ENCODE results near the gene MAGEC2. TPM values are rescaled to one million over a fixed set of nuclear protein-coding genes. Genes with fewer than 3 reads are reported as not detected.

The MAGEC2 gene
- not detected for total RNA-seq

GRCh38 chrX:142204522-142205433, at the start of gene MAGEC2:
Gene MAGEC2, minus strand, starts transcription at chrX:142205290. Its CDS starts 1,303 bp downstream, at chrX:142203987.
- Mint-ChIP-seq H3K4me1 (no peaks in the 10 kb centered on the region), H3K36me3 (ENCODE audit: low read depth) (no peaks in the 10 kb centered on the region)
- intact Hi-C loops (cut with DNase I, micrococcal nuclease) = no loop called here

DNA sequence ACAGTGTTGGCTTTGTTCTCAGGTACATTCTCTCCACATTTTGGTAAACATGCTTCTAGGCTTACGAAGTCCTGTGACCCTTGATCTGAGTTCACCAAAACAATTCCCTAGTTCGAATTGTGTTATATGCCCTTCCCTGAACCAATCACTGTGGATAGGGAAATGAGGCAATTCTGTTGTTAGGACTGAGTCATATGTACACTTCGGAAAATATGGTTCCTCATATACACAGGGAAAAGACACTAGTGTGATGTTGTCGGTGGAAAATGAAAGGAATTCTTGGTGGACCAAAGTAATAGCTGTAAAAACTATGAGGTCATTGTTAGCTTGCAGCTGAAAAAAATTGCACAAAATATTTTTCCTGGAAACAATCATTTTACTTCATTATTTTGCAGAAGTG, 46.6 kb upstream of the MAGEC2 start:
- H3K4me1 Mint-ChIP-seq = no peaks in the 10 kb centered on the region
- POLR2A ChIA-PET = no interaction called here

More at GRCh38 chrX:142204522-142205433, at the start of gene MAGEC2:
- DNase-seq (no peak), ATAC-seq (no peak)
- H3K27ac Mint-ChIP-seq = no peak within 1 kb of the TSS
- ChIA-PET POLR2A (no interaction called here), CTCF (no interaction called here)
- H3K4me3 Mint-ChIP-seq = no peak within 1 kb of the TSS
- H3K9me3 Mint-ChIP-seq (ENCODE audit: low read depth) = no peaks in the 10 kb centered on the region
- no peaks in the 10 kb centered on the region for H3K27me3 Mint-ChIP-seq

GRCh38 chrX:142251202-142251601, 46.1 kb upstream of the MAGEC2 start:
- Mint-ChIP-seq H3K4me3 (no peak overlapping the region), H3K27me3 (no peaks in the 10 kb centered on the region), H3K36me3 (ENCODE audit: low read depth) (no peaks in the 10 kb centered on the region), H3K9me3 (ENCODE audit: low read depth) (no peaks in the 10 kb centered on the region), H3K27ac (no peak overlapping the region), H3K4me1 (no peaks in the 10 kb centered on the region)
- intact Hi-C loops (cut with DNase I, micrococcal nuclease) = no loop called here
- no peak for DNase-seq
- ChIA-PET POLR2A (no interaction called here), CTCF (no interaction called here)
- no peak for ATAC-seq

More for the DNA sequence above, 46.6 kb upstream of the MAGEC2 start:
- ATAC-seq = no peak
- Mint-ChIP-seq H3K27me3 (no peaks in the 10 kb centered on the region), H3K36me3 (ENCODE audit: low read depth) (no peaks in the 10 kb centered on the region), H3K9me3 (ENCODE audit: low read depth) (no peaks in the 10 kb centered on the region), H3K27ac (no peak overlapping the region), H3K4me3 (no peak overlapping the region)
- intact Hi-C loops (cut with DNase I, micrococcal nuclease) = no loop called here
- DNase-seq = no peak
- CTCF ChIA-PET = no interaction called here

GRCh38 chrX:142250502-142250901, 45.4 kb upstream of the MAGEC2 start:
- no peak overlapping the region for H3K27ac Mint-ChIP-seq
- CTCF ChIA-PET = no interaction called here
- no peaks in the 10 kb centered on the region for H3K4me1 Mint-ChIP-seq

DNA sequence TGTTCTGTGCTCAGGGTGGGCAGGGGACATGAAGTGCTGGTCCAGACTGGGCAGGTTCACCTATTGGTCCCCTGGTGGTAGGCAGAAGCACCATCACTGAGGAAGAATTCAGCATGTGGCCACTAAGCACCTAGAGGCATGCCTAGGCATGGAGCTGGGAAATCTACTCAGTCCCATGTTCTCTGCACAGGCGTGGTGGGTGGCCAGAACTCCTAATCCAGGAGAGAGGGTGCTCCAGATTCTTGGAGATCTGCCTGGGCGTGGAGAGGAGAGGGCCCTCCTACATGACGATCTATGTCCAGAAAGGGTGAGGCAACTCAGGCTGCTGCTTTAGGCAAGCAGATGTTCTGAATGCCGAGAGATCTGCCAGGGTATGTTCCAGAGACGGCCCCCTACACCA, 44.6 kb upstream of the MAGEC2 start:
- POLR2A ChIA-PET = no interaction called here
- H3K36me3 Mint-ChIP-seq (ENCODE audit: low read depth) = no peaks in the 10 kb centered on the region
- H3K27me3 Mint-ChIP-seq = no peaks in the 10 kb centered on the region
- DNase-seq = no peak
- H3K9me3 Mint-ChIP-seq (ENCODE audit: low read depth) = no peaks in the 10 kb centered on the region
- H3K27ac Mint-ChIP-seq = no peak overlapping the region
- intact Hi-C loops (cut with DNase I, micrococcal nuclease) = no loop called here
- ATAC-seq = no peak
- CTCF ChIA-PET = no interaction called here
- H3K4me3 Mint-ChIP-seq = no peak overlapping the region
- H3K4me1 Mint-ChIP-seq = no peaks in the 10 kb centered on the region

More at GRCh38 chrX:142250502-142250901, 45.4 kb upstream of the MAGEC2 start:
- ATAC-seq (no peak), DNase-seq (no peak)
- Mint-ChIP-seq H3K4me3 (no peak overlapping the region), H3K36me3 (ENCODE audit: low read depth) (no peaks in the 10 kb centered on the region), H3K27me3 (no peaks in the 10 kb centered on the region), H3K9me3 (ENCODE audit: low read depth) (no peaks in the 10 kb centered on the region)
- intact Hi-C loops (cut with DNase I, micrococcal nuclease) = no loop called here
- POLR2A ChIA-PET = no interaction called here

- no peaks in the 10 kb centered on the region for H3K27me3 Mint-ChIP-seq
- H3K27ac Mint-ChIP-seq = no peak overlapping the region
- no peak overlapping the region for H3K4me3 Mint-ChIP-seq
- no peaks in the 10 kb centered on the region for H3K4me1 Mint-ChIP-seq
- ATAC-seq = no peak
- no peaks in the 10 kb centered on the region for H3K9me3 Mint-ChIP-seq (ENCODE audit: low read depth)
- no peaks in the 10 kb centered on the region for H3K36me3 Mint-ChIP-seq (ENCODE audit: low read depth)
- intact Hi-C loops (cut with DNase I, micrococcal nuclease) = no loop called here
- no peak for DNase-seq
- ChIA-PET POLR2A (no interaction called here), CTCF (no interaction called here)
Observed at GRCh38 chrX:142244568-142244967, 39.5 kb upstream of the MAGEC2 start.

DNA sequence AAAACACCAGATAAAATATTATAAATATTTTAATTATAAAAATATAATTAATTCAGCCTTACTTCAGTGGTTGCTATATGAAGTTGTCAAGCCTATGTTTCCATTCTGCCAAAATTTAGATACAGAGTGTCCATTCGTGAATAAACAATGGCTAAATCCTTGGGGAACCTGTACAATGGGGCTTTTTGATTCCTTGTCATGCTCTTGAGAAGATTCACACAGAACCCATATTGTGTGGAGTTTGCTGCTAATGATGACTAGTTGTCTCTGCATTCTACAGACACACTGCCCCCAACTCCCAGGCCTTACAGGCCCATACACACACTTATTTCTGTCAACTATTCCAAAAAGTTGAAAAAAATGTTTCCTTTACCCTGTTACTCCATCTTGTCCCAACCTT, 33.4 kb upstream of the MAGEC2 start:
- H3K4me3 Mint-ChIP-seq = no peak overlapping the region

DNA sequence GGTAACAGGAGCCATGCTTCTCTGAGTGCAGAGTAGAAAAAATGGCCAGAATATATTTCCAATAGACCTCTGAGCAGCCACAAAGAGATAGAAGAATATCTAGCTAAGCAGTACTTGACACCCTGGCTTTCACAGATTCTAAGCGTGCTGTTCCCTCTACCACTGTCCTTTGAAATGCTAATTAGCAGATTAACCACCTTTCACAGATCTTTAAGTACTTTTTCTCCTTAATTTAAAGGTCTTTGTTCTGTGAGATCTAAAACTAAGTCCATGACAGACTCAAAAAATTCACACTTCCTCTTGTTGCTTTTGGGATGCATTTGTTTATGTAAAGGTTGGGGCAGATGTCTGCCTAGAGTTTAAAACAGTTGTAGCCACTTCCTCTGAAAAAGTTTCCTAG, 28.3 kb upstream of the MAGEC2 start:
- DNase-seq (no peak), ATAC-seq (no peak)
- H3K4me1 Mint-ChIP-seq = no peaks in the 10 kb centered on the region
- ChIA-PET CTCF (interaction anchor here (0.6 kb wide), 1 partner anchor 72 kb away, joined by 3 read pairs; no protein-coding TSS in a partner anchor), POLR2A (no interaction called here)
- no peaks in the 10 kb centered on the region for H3K36me3 Mint-ChIP-seq (ENCODE audit: low read depth)
- intact Hi-C loops (cut with DNase I, micrococcal nuclease) = no loop called here
- H3K4me3 Mint-ChIP-seq = no peak overlapping the region
- H3K27ac Mint-ChIP-seq = no peak overlapping the region
- H3K27me3 Mint-ChIP-seq = no peaks in the 10 kb centered on the region
- H3K9me3 Mint-ChIP-seq (ENCODE audit: low read depth) = no peaks in the 10 kb centered on the region

More for the DNA sequence above, 33.4 kb upstream of the MAGEC2 start:
- H3K36me3 Mint-ChIP-seq (ENCODE audit: low read depth) = no peaks in the 10 kb centered on the region
- no peak for ATAC-seq
- no peaks in the 10 kb centered on the region for H3K27me3 Mint-ChIP-seq
- ChIA-PET CTCF (no interaction called here), POLR2A (no interaction called here)
- H3K4me1 Mint-ChIP-seq = no peaks in the 10 kb centered on the region
- H3K9me3 Mint-ChIP-seq (ENCODE audit: low read depth) = no peaks in the 10 kb centered on the region
- no peak overlapping the region for H3K27ac Mint-ChIP-seq
- no peak for DNase-seq
- intact Hi-C loops (cut with DNase I, micrococcal nuclease) = no loop called here

DNA sequence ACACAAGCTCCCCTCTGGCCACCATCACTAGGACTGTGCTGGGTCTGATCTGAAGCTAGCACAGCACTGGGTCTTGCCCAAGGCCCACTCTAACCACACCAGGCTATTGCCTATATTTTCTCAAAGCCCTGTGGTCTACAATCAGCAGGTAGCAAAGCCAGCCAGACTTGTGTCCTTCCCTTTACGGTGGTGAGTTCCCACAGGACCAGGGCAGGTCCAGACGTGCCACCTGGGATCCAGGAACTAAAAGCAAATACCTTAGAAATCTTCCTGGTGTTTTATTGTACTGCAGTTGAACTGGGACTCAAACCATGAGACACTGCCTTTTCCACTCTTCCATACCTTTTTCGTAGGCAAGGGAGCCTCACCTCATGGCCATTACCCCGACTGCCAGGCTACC, 9.0 kb upstream of the MAGEC2 start:
- H3K36me3 Mint-ChIP-seq (ENCODE audit: low read depth) = no peaks in the 10 kb centered on the region
- ATAC-seq = no peak
- no peaks in the 10 kb centered on the region for H3K27me3 Mint-ChIP-seq
- ChIA-PET CTCF (no interaction called here), POLR2A (no interaction called here)
- no peak overlapping the region for H3K4me3 Mint-ChIP-seq
- H3K4me1 Mint-ChIP-seq = no peaks in the 10 kb centered on the region
- no peaks in the 10 kb centered on the region for H3K9me3 Mint-ChIP-seq (ENCODE audit: low read depth)
- H3K27ac Mint-ChIP-seq = no peak overlapping the region
- DNase-seq = no peak
- intact Hi-C loops (cut with DNase I, micrococcal nuclease) = loop anchor here in 1 of 2 experiments (10.0 kb wide), 1 partner anchor 59 kb away; no protein-coding TSS in a partner anchor

DNA sequence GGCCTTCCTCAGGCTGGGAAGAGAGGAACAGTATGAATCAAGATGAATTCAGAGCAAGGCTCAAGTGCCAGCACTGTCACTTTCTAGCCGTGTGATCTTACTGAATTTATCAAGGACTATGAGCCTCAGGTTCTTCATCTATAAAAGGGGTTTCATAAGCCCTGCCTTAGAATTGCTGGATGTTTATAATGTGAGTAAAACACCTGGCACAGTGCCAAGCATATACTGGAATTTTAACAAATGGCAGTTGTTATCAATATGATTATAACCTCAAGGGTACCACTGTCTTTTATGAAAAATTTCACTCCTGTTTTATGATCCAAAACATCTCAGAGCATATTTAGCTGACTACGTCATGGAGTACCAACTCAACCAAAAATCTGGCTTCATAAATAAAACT, 4.0 kb downstream of the MAGEC2 start:
- Mint-ChIP-seq H3K36me3 (ENCODE audit: low read depth) (no peaks in the 10 kb centered on the region), H3K27ac (no peak overlapping the region), H3K9me3 (ENCODE audit: low read depth) (no peaks in the 10 kb centered on the region), H3K4me1 (no peaks in the 10 kb centered on the region), H3K4me3 (no peak overlapping the region), H3K27me3 (no peaks in the 10 kb centered on the region)
- ChIA-PET POLR2A (no interaction called here), CTCF (no interaction called here)
- DNase-seq = no peak
- intact Hi-C loops (cut with DNase I, micrococcal nuclease) = no loop called here
- ATAC-seq = no peak

DNA sequence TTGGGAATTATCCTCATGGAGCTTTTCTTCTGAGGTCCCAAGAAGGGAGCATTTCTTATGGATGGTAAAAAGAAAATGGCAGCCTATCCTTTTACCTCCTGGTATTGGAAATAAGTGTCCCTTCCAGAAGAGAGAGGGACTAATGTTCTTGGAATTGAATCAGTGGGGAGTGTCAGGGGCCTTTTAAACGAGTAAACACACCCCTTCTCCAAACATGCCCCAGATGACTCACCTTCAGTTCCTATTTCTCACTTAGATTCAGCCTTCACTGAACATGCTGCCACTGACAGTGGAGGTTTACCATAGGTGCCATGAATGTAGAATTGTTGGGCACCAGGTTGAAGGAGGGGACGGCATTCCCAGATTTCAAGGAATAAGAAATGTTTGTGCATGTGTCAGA, 19.0 kb downstream of the MAGEC2 start:
- ChIA-PET POLR2A (no interaction called here), CTCF (no interaction called here)
- no peak overlapping the region for H3K4me3 Mint-ChIP-seq
- H3K9me3 Mint-ChIP-seq (ENCODE audit: low read depth) = peaks cover 3% of the 10 kb centered on the region
- H3K27ac Mint-ChIP-seq = no peak overlapping the region
- H3K27me3 Mint-ChIP-seq = no peaks in the 10 kb centered on the region
- H3K4me1 Mint-ChIP-seq = no peaks in the 10 kb centered on the region
- intact Hi-C loops (cut with DNase I, micrococcal nuclease) = no loop called here
- ATAC-seq (no peak), DNase-seq (no peak)
- H3K36me3 Mint-ChIP-seq (ENCODE audit: low read depth) = no peaks in the 10 kb centered on the region

DNA sequence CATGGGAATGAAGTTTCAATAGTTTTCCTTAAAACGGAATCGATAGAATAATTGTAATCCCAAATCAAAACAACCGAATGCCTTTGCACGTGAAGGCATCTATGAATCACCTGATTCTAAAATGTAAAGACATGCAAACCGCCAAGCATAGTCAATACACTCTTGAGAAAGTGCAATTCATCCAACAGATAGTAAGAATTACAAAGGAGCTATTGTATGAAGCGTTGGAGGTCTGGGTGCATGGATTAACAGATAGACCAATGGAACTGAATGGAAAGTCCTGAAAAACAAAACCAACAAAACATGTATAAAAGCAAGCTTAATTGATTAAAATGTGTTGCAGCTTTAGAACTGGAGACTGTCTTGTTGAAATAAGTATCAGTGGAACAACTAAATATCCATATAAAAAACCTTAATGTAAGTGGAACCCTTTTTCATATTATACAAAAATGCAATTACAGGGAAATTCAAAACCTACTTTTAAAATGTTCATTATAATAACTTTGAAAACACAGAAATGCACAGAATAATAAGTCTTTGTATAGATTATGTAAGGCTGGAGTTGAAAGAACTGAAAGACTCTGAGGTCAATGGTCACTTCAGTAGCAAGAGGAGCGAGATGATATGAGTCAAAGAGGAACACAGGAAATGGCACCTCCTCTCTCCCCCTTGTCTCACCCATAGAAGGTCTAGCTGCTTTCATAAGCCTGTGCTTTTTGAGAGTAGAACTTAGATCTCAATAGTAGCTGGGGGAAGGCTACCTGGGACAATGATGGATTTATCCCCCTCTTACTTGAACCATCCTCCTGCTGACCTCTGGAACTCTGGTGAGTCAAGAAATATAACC, 20.1 kb downstream of the MAGEC2 start:
- Mint-ChIP-seq H3K4me1 (no peaks in the 10 kb centered on the region), H3K4me3 (no peak overlapping the region), H3K27me3 (no peaks in the 10 kb centered on the region), H3K27ac (no peak overlapping the region), H3K9me3 (ENCODE audit: low read depth) (peaks cover 3% of the 10 kb centered on the region), H3K36me3 (ENCODE audit: low read depth) (no peaks in the 10 kb centered on the region)
- CTCF ChIA-PET = no interaction called here
- POLR2A ChIA-PET = no interaction called here
- ATAC-seq = no peak
- no peak for DNase-seq
- intact Hi-C loops (cut with DNase I, micrococcal nuclease) = no loop called here
